BE2C (cell line): Measurements from ENCODE around the gene UGT1A6.
"Not testable (repeated sequence)": the region's sequence is repeated elsewhere in the genome, so short reads cannot be mapped to it uniquely, and the experiment has no call there.

Source experiments
- DNase-seq: peaks from one replicate; pipeline ENCODE4 v3.0.0-alpha.2; 2020
- H3K27me3 ChIP-seq: fragments of 250-450 bp; sonication (Bioruptor Pico); 2 replicates; pipeline ENCODE4 v1.5.1; 2020; ENCODE audit warnings: mild to moderate bottlenecking
- H3K36me3 ChIP-seq: fragments of 250-450 bp; sonication (Bioruptor Pico); 2 replicates; pipeline ENCODE4 v1.5.1; 2020; ENCODE audit warnings: mild to moderate bottlenecking
- H3K4me1 ChIP-seq: fragments of 250-450 bp; sonication (Bioruptor Pico); 2 replicates; pipeline ENCODE4 v1.5.1; 2020
- H3K4me3 ChIP-seq: 2 replicates; pipeline ENCODE4 v1.5.1; 2011; ENCODE audit warnings: low read depth, low read length
- H3K9me3 ChIP-seq: fragments of 250-450 bp; sonication (Bioruptor Pico); 2 replicates; pipeline ENCODE4 v1.5.1; 2020
- CTCF ChIP-seq: IDR thresholded peaks from 2 replicates; pipeline ENCODE4 v1.5.1; 2012; ENCODE audit warnings: mild to moderate bottlenecking, low read depth, low read length

Gene UGT1A6

GRCh38 chr2:233728723-233729301 is 36.1 kb downstream of the UGT1A6 start, which contains the start of gene UGT1A3:
Gene UGT1A3, plus strand, starts transcription at chr2:233729042. Its CDS starts 85 bp downstream, at chr2:233729127.
- no peak for DNase-seq
- Histone ChIP-seq H3K9me3 (no peaks in the 10 kb centered on the region), H3K27me3 (peaks cover 4% of the 10 kb centered on the region; the same call in 1 of the 2 replicates), H3K4me1 (no peaks in the 10 kb centered on the region), H3K4me3 (no peak within 1 kb of the TSS), H3K36me3 (no peaks in the 10 kb centered on the region)
- no peak for TF ChIP-seq CTCF

GRCh38 chr2:233736868-233737653 is 44.4 kb downstream of the UGT1A6 start:
- peaks cover 15% of the 10 kb centered on the region for H3K27me3 ChIP-seq
- not testable (repeated sequence) for DNase-seq, H3K9me3 ChIP-seq, H3K4me3 ChIP-seq, H3K36me3 ChIP-seq, H3K4me1 ChIP-seq

- TF ChIP-seq CTCF = no peak
- no peaks in the 10 kb centered on the region for H3K4me1 ChIP-seq
- no peak overlapping the region for H3K4me3 ChIP-seq
- H3K9me3 ChIP-seq = no peaks in the 10 kb centered on the region
- H3K36me3 ChIP-seq = no peaks in the 10 kb centered on the region
- H3K27me3 ChIP-seq = peaks cover 15% of the 10 kb centered on the region
- no peak for DNase-seq
These were observed 48.2 kb downstream of the UGT1A6 start for GRCh38 chr2:233740870-233741269.

GRCh38 chr2:233743464-233744259 is 51.0 kb downstream of the UGT1A6 start:
- TF ChIP-seq CTCF = no peak
- Histone ChIP-seq H3K9me3 (no peaks in the 10 kb centered on the region), H3K36me3 (no peaks in the 10 kb centered on the region), H3K27me3 (no peaks in the 10 kb centered on the region), H3K4me3 (no peak overlapping the region), H3K4me1 (no peaks in the 10 kb centered on the region)
- no peak for DNase-seq

GRCh38 chr2:233745073-233745755 is 52.5 kb downstream of the UGT1A6 start:
- Histone ChIP-seq H3K36me3 (no peaks in the 10 kb centered on the region), H3K4me1 (no peaks in the 10 kb centered on the region), H3K9me3 (no peaks in the 10 kb centered on the region), H3K4me3 (no peak overlapping the region), H3K27me3 (no peaks in the 10 kb centered on the region; the same call in 1 of the 2 replicates)
- DNase-seq = no peak
- TF ChIP-seq CTCF = no peak

- H3K36me3 ChIP-seq, DNase-seq, H3K4me3 ChIP-seq, H3K27me3 ChIP-seq, H3K9me3 ChIP-seq, H3K4me1 ChIP-seq: not testable (repeated sequence)
These were observed 53.1 kb downstream of the UGT1A6 start for GRCh38 chr2:233745838-233746237.
